GM21515 (cell line): Measurements from ENCODE around the gene ATF3.

ENCODE experiments used
- ATAC-seq: cut with Tn5 transposase; IDR thresholded peaks from one replicate; pipeline ENCODE4 v1.9.1; 2021; ENCODE audit not compliant: unreplicated experiment

The ATF3 gene

DNA sequence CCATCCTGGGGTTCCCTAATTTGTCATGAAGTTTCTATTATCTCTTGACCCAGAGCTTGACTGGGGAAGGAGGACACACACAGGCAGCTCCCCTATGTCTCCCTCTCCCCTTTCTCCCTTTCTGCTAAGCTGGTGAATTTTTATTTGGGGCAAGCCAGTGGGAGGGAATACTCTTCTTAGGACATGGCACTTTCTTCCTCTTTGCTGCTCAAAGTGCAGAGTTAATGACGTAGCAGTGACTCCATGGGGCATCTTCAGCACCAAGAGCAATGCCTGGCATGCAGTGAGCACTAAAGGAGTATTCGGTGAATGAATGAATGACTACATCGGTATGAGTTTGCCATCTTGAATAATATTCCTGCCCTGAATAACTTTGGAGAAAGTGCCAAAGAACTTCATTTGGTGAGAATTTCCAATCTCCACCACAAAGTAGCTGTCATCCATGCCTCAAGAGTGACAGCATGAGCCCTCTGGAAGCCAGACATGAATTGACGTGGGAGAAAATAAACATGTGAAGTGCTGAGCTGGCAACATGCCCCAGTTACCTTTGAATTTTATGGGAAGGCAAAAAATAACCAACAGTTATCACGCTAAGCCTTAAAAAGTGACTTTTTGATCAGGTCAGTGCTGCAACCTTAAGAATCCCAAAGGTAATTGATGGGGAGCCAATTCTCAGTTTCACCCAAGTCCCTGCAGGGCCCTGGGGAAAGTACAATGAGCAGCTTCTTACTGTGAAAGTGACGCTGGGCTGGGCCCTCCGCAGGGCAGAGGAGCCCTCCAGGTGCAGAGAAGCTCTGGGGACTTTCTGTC lies 22.1 kb upstream of the ATF3 start:
- ATAC-seq, result peak; percentile 88

- no peak for ATAC-seq
Observed at GRCh38 chr1:212587016-212587887, 21.3 kb upstream of the ATF3 start.

GRCh38 chr1:212587888-212588510 lies 20.6 kb upstream of the ATF3 start:
- no peak for ATAC-seq

- no peak for ATAC-seq
Observed at GRCh38 chr1:212589446-212589845, 19.1 kb upstream of the ATF3 start.

DNA sequence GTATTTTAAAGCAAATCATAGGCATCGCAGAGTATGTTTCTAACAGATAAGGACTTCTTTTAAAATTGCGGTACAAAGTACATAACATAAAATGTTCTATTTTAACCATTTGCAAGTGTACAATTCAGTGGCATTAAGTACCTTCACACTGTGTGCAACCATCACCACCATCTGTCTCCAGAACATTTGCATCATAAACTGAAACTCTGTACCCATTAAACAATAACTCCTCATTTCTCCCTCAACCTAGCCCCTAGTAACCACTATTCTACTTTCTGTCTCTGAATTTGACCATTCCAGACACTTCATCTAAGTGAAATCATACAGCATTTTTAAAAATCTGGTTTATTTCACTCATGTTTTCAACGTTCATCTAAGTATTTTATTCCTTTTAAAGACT lies 16.6 kb upstream of the ATF3 start:
- ATAC-seq, result no peak

GRCh38 chr1:212593821-212594251 lies 14.7 kb upstream of the ATF3 start:
- no peak for ATAC-seq

GRCh38 chr1:212594640-212595039 lies 13.9 kb upstream of the ATF3 start:
- ATAC-seq, result no peak

GRCh38 chr1:212595229-212595628 lies 13.3 kb upstream of the ATF3 start:
- ATAC-seq, result no peak

DNA sequence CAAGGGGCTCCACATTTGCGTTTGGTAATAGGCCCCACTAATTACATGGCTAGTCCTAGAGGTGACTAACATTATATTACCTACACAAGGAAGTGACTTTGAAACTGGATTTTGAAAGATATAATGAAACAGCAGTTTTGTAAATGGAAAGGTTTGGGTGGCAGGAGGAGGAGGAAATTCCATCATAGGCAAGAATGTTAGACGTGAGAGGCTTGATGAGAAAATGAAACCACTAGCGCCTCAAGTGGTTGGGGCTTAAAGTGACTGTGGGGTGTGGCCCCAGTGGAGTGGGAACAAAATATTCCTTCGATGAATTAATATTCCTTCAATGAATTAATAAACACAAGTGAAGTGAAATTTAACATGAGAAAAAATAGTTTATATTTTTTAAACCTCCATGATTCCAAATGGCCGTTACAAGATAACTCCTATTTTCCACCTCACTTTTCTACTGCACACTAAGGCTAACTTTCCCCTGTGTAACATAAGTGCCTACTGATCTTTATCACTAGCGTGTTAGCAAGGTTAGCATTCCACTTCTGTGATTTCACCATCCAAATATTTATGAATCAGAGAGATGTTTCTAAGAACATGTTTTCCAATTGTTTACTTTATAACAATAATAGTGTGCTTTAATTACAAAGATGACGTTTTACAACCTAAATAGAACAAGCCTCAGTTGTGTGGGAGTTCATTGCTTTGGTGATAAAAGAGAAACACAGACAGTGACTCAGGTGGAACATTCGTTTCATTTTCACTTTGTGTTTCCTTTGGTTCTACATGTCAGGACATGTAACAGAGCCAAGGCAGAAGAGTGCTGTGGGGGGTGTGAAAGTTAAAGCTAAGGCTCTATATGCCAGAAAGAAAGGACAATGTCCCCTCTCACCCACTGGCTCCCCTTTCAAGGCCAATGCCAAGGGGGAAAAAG lies 12.5 kb upstream of the ATF3 start:
- ATAC-seq, result peak; percentile 89

DNA sequence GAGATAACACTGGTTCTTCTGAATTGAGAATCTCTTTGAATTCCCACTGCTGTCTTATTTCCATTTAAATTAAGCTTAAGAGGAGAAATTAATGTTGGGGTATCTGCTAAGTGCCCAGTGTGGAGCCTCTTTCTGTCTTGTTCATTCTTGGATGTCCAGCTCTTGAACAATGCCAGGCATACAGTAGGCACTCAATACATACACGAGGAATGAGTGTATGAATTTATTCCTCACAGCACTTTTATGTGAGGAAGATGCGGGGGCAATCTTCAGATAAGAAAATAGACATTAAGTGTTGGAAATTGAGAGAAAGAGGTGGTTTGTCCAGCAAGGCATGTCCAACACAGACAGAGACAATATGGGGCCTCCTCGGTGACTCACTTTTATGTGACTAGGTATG lies 11.8 kb upstream of the ATF3 start:
- ATAC-seq, result no peak

DNA sequence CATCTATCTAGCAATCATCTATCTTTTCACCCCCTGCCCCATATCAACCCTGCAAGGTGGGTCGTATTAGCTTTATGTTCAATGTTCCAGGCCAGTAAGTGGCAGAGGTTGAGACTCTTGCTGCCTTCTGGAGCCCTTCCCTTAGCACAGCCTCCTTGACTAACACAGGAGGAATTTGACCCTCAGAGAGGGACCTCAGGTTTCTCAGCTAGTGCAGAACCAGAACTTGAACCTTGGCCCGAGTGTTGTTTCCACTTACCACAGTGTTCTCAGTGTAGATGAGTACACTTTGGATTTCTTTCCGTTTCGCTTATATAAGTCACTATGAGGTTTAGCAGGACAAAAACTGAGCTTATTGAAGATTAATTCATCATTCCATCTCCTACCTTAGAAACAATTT lies 11.1 kb upstream of the ATF3 start:
- ATAC-seq, result no peak

DNA sequence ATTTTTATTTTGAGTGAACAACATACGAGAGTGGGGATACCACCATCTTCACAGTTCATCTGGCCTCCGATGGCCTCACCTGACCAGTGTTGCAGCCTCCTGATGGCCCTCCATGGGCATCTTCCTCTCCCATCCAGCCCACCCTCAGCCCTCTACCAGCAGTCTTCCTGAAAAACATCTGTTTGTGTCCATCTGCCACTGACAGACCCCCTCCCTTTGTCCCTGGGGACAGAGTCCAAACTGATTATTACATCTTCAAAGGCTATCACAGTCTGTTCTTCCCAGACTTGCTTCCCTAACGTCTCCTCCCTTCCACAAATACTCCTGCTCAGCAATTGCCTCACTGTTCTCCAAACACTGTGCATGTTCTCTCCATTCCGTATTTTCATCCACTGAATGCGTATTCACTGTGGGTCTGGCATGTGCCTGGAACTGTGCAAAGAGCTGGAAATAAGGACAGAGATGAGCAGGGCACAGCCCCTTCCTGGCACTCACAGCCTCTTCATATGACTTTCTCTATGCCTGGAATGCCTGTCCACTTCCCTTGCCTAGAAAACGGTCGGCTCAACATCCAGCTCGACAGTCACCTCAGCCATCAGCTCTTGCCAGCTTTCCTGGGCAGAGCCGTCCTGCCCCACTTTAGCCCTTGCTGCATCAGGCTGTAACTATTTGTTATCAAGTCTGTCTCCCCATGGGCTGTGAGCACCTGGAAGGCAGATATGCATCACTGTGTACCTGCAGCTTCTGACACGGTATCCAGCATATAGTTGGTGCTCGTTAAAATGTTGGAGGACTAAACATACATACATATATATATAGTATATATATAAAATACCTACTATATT lies 8.3 kb upstream of the ATF3 start:
- ATAC-seq, result no peak

- no peak for ATAC-seq
Observed at GRCh38 chr1:212600980-212601379, 7.6 kb upstream of the ATF3 start.

DNA sequence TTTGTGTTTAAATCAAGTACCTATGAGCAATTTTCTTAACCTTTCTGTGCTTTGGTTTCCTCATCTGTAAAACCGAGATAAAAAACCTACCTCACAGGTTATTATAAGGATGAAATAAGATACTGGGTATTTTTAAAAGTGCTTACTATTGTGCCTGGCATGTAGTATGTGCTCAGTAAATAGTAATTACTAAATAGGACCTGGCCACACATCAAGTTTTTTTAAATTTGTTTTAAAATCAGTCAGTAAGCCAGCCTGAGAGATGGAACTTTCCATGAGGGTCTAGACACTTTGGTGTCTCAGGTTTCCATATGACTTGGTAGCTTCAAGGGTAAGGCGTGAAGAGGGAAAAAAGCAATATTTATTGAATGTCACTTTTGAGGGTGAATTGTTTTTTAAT lies 7.0 kb upstream of the ATF3 start:
- ATAC-seq, result no peak

DNA sequence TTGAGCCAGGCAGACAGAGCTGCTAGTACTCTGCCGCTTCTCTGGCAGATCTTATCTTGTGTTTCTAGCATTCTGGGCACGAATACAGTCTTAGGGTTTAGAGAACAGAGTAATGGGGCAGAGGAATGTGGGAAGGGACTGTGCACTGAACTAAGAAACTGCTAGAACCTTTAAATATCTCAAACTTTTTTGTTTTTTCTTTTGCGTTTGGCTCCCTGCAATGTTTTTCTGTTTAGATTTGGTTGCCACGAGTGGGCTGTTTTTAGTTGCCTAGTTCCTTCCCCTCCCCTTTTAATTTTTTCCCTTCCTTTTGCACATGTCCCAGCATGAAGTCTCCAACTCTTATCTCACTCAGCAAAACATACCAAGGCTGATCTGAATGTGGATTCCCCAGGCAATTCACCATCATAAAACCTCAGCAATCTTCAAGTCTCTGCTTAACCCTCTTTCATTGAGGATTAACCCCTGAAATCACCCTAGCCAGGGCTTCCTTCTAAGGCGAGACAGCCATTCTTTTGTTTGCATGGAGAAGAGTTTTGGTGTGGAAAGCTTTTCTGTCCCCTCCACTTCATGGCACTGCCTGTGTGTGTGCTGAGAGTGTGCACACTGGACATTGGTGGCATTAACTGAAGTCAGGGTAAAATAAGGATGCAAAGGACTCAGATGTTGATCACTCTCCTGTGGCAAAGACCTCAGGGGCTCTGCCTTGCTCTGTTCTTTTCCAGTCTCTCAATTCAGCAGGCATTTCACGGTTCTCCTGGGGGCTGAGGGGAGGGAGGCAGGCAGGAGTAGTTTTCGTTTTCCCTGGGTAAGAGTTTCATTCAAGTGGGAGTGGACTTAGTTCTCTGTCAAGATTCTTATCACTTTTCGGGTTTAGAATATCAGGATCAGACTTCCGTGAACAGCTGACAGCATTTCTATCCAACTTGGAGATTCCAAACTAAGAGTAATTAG lies 2.8 kb upstream of the ATF3 start:
- ATAC-seq, result no peak

DNA sequence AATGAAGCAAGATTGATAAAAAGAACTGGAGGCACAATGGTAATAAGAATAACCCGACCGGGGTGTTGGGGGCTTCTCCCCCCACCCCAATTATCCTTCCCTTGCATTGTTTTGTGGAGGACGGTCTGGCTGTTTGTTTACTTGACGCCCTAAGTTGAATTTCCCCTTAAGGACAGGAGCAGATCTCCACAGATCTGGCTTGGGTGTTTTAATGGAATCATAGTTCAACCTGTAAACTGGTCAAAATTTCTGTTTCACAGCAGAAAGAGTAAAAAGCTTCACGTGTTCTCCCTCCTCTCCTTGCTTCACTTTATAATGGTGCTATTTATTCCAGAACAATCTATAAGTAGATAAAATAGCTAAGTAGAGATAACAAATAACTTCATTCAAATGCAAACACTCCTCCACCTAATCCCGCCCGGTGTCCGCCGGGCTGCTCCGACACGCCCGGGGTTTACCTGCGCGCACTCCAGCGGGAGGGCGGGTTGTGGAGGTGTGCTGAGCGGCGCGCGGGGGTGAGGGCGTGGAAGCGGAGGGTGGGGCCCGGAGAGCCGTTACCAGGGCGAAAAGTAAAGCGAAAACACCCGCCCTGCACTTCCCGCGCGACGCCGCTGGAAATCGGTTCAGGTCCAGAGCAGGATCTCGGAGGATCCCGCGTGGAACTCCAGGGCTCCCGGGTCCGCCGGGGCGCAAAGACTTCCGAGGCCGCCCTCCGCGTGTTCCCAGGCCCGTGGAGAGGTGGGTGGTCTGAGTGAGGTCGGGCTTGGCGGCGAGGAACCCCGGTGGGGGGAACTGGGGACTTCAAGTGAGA lies 2.0 kb upstream of the ATF3 start:
- ATAC-seq, result no peak

DNA sequence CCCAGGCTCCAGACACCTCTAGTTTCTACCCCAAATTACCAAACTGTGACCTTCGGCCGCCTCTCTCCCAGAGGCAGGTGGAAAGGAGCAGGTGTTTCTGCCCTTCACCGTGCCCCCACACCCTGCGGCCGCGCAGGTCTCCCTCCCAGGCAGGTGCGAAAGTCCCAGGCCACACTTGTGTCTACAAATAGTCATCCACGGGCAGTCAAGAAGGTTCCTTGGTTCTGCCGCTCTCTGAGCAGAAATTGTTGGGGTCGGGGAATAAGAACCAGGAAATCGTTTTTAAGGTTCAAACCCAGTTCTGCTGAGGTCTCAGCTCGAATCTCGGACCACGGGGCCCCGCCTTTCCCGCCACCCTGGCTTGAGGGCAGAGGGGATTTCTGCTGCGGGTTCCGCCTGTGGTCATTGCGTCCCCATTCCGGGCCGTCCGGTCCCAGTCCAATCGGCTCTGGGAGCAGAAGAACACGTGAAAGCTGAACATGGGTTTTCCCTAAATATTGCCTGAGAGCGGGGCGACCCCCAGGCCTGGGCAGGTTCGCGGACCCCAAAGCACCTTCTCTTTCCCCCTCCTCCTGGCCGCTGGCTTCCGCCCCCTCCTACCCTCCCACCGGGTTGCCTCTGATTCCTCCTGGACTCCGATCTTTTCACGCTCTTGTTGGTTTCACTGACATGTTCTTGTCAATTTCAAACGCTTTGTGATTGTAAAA lies 1.2 kb upstream of the ATF3 start:
- ATAC-seq, result no peak
